Epithelial cell of proximal tubule (primary cell): Measurements from ENCODE around the gene ANXA3. TPM values are rescaled to one million over a fixed set of nuclear protein-coding genes. Genes with fewer than 3 reads are reported as not detected.

Experiments
- DNase-seq: peaks from one replicate; pipeline ENCODE4 v3.0.0-alpha.2; 2011; ENCODE audit warnings: low read depth
- H3K4me3 ChIP-seq: 2 replicates; pipeline ENCODE4 v1.5.1; 2011; ENCODE audit warnings: low read depth, mild to moderate bottlenecking, low read length
- CTCF ChIP-seq: conservative IDR thresholded peaks from 2 replicates; pipeline ENCODE4 v1.5.1; 2012; ENCODE audit warnings: low read depth, mild to moderate bottlenecking, low read length
- total RNA-seq: library from RNA; depleted of rRNA; stranded (reverse); fragments of >200 nt; gene quantifications from 2 replicates; pipeline ENCODE4 v1.2.3, GENCODE V29; 2015

The ANXA3 gene
- total RNA-seq, 1 donor from 2014 or later = 354 TPM

DNA sequence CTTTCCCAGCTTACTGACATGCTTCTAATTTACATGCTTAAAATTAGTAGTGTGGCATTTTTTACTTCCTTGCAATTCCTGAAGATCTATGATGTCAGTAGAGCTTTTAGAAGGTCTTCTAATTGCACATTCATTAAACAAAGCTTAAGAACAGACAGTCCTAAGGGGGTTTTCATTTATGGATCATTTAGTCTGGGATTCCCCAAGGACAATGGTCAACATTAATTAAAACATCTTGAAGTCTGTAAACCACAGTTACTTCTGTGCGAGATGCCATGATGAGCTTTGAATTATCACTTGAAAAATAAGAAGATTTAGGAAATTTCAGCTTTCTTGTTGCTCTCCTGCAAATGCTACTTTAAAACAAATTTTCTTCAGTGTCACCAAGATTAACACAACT is 20.2 kb downstream of the ANXA3 start:
- no peak overlapping the region for H3K4me3 ChIP-seq
- no peak for TF ChIP-seq CTCF
- DNase-seq = no peak

GRCh38 chr4:78578674-78579425 is 27.3 kb downstream of the ANXA3 start:
- TF ChIP-seq CTCF = no peak
- DNase-seq = no peak

GRCh38 chr4:78581618-78582017 is 30.0 kb downstream of the ANXA3 start:
- H3K4me3 ChIP-seq = no peak overlapping the region
- DNase-seq = no peak
- no peak for TF ChIP-seq CTCF

More at GRCh38 chr4:78578674-78579425, 27.3 kb downstream of the ANXA3 start:
- no peak overlapping the region for H3K4me3 ChIP-seq

DNA sequence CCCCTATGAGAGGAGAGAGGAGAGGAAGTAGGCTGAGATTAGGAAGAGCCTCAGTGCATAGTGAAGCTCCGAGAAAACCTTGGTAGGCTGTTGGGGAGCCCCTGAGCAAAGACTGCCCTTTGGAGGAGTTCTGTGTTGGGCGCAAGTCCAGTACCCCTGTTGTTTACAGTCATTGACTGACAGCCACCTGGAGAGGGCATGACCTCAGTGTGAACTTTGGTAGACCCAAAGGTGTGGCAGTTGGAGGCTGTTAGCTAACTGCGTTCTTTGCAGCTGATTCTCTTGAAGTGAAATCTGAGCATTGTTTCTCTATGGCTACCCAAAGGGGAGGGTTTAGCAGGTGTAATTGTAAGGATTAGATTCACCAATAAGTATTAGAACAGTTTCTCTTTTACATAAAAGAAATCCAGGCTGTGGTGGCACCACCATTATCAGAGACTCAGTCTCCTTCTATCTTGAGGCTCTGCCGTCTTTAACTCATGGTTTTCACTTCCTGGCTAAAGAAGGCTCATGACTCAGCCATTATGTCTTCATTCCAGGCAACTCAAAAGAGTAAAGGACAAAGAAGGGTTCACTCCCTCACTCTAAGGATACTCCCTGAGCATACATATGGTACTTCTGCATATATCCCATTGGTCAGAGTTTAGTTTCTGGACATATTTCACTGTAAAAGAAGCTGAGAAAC is 33.4 kb downstream of the ANXA3 start:
- no peak for DNase-seq

GRCh38 chr4:78585633-78586032 is 34.1 kb downstream of the ANXA3 start:
- no peak overlapping the region for H3K4me3 ChIP-seq
- no peak for DNase-seq
- no peak for TF ChIP-seq CTCF

More for the DNA sequence above, 33.4 kb downstream of the ANXA3 start:
- no peak overlapping the region for H3K4me3 ChIP-seq
- no peak for TF ChIP-seq CTCF

- no peak for TF ChIP-seq CTCF
- DNase-seq = no peak
- no peak overlapping the region for H3K4me3 ChIP-seq
Measured at GRCh38 chr4:78588894-78589545, 37.5 kb downstream of the ANXA3 start.
